ENCODE data around the gene ABL1.
A peak's percentile ranks its signal among the peaks of the same experiment; 100 is the strongest.
"Not testable (repeated sequence)": the region's sequence is repeated elsewhere in the genome, so short reads cannot be mapped to it uniquely, and the experiment has no call there.

Gene ABL1

GRCh38 chr9:130825351-130825651 is 9.8 kb upstream of the ABL1 start:
- no peak for DNase-seq (ENCODE audit: low spot score)

- DNase-seq (ENCODE audit: low spot score) = no peak
These were observed 9.2 kb upstream of the ABL1 start for GRCh38 chr9:130825809-130826208.

- no peak for DNase-seq (ENCODE audit: low spot score)
These were observed 5.3 kb upstream of the ABL1 start for GRCh38 chr9:130829762-130830161.

- DNase-seq (ENCODE audit: low spot score) = no peak
These were observed 4.8 kb upstream of the ABL1 start for GRCh38 chr9:130830231-130830760.

GRCh38 chr9:130831077-130831476 is 4.0 kb upstream of the ABL1 start:
- DNase-seq (ENCODE audit: low spot score) = no peak

GRCh38 chr9:130833031-130833990 is 1.7 kb upstream of the ABL1 start:
- no peak for DNase-seq (ENCODE audit: low spot score)

GRCh38 chr9:130835441-130836298 is 616 bp downstream of the ABL1 start:
- peak; percentile 80 for DNase-seq (ENCODE audit: low spot score)

GRCh38 chr9:130837002-130837511 is 2.0 kb downstream of the ABL1 start:
- no peak for DNase-seq (ENCODE audit: low spot score)

GRCh38 chr9:130837643-130838042 is 2.6 kb downstream of the ABL1 start:
- DNase-seq (ENCODE audit: low spot score) = no peak

GRCh38 chr9:130839132-130840111 is 4.4 kb downstream of the ABL1 start:
- DNase-seq (ENCODE audit: low spot score) = no peak

- no peak for DNase-seq (ENCODE audit: low spot score)
These were observed 7.5 kb downstream of the ABL1 start for GRCh38 chr9:130842545-130842944.

- DNase-seq (ENCODE audit: low spot score) = no peak
These were observed 8.2 kb downstream of the ABL1 start for GRCh38 chr9:130843049-130843908.

GRCh38 chr9:130844044-130844451 is 9.0 kb downstream of the ABL1 start:
- DNase-seq (ENCODE audit: low spot score) = no peak

GRCh38 chr9:130845254-130845653 is 10.2 kb downstream of the ABL1 start:
- DNase-seq (ENCODE audit: low spot score) = no peak

GRCh38 chr9:130845901-130846481 is 10.9 kb downstream of the ABL1 start:
- no peak for DNase-seq (ENCODE audit: low spot score)

- DNase-seq (ENCODE audit: low spot score) = no peak
These were observed 11.6 kb downstream of the ABL1 start for GRCh38 chr9:130846487-130847305.

- DNase-seq (ENCODE audit: low spot score) = no peak
These were observed 12.5 kb downstream of the ABL1 start for GRCh38 chr9:130847306-130848217.

GRCh38 chr9:130848514-130848913 is 13.5 kb downstream of the ABL1 start:
- DNase-seq (ENCODE audit: low spot score) = not testable (repeated sequence)
